HG03469 (cell line): ENCODE measurements around the gene OSBPL5.

Experiments used
- ATAC-seq: cut with Tn5 transposase; IDR thresholded peaks from one replicate; pipeline ENCODE4 v1.9.1; 2021; ENCODE audit warnings: mild to moderate bottlenecking, moderate library complexity, moderate number of reproducible peaks; ENCODE audit not compliant: unreplicated experiment

OSBPL5 gene

DNA sequence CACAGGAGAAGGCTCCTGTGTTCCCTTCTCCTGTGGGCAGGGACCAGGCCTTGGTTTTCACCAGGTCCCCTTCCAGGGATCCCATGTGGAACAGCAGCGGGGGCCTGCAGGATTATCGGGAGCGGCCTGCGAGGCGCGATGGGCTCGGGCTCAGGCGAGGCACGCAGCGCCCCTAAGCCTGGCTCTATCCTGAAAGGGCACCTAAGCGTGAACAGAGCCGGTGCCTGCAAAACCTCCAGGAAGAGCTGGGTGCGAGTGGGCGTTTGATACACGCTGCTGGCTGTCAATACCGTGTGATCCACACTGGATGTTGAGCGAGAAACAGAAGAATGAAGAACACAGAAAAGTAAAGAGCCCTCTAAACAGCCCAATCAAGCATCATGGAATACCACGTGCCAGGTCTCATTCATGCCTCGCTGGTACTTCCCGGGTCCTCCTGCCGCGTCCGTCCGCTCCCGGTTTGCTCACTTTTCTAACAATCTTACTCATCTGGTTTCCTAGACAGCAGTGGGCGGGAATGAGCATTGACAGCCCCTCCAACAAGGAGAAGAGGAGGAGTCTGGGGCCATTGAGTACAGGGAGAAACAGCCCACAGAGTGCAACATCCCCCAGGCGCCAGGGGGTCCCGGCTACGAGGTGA lies 12.5 kb downstream of the OSBPL5 start:
- no peak for ATAC-seq

DNA sequence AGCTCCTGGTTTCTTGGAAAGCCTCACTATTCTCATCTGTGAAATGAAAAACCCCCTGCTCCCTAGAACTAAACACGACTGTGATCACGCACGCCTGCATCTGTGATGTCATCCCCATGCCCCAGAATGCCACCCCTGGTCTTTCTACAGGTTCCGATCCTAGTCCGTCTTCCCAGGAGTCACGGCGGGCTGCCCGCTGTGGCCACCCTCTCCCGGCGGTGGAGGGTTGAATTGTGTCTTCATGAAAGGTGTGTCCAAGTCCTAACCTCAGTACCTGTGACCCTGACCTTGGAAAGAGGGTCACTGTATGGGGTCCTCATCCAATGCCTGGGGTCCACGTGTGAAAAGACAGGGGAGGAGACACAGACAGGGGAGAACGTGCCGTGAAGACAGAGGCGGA lies 14.4 kb downstream of the OSBPL5 start:
- no peak for ATAC-seq

DNA sequence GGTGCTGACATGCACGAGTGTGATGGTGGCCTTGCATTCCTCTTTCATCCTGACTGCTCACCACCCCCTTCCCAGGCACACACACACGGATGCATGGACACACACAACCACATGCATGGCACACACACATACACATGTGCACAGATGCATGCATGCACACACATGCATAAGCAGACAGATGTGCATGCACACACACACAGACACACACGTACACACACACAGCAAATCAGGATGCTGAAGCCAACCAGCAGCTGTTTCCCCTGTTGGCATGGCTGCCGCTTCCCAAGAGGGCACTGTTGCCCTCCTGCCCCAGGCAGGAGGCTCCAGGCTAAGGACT lies 15.3 kb downstream of the OSBPL5 start:
- no peak for ATAC-seq

DNA sequence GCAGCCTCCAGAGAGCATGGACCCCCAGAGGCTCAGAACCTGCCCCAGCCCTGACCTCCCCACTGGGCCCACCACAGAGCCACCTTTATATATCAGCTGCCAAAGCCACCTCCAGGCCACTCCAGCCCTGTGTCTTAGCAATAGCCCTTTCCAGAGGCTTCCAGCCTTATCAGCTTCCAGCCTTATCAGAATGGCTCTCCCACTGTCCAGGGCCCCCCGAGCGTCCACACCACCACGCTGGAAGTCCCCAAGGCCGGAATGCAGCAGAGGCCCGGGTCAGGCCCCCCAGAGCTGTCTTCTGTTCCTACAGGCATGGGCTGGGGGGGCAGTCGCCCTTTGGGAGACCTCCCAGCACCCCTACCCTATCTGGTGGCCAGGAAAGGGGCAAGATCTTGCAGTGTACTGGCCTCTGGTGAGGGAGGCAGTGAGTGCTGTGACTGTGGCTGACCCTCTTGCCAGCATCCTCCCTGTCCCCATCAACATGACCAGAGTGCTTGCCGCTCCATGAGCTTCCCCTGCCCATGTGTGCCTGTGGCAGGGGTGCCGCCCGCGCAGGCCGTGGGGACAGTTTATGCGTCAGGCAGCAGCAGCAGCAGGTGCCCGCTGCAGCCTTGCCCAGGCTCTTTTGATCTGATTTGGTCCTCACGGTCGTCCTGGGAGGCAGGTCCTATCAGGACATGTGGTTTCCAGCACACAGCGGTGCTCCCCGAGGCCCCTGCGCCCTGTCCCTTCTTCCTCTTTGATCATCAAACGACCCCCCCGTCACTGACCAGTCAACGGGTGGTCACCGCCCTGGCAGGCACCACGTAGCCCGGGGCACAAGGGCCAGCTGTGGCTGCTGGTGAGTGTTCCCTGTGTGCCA lies 15.9 kb downstream of the OSBPL5 start:
- ATAC-seq, result no peak

DNA sequence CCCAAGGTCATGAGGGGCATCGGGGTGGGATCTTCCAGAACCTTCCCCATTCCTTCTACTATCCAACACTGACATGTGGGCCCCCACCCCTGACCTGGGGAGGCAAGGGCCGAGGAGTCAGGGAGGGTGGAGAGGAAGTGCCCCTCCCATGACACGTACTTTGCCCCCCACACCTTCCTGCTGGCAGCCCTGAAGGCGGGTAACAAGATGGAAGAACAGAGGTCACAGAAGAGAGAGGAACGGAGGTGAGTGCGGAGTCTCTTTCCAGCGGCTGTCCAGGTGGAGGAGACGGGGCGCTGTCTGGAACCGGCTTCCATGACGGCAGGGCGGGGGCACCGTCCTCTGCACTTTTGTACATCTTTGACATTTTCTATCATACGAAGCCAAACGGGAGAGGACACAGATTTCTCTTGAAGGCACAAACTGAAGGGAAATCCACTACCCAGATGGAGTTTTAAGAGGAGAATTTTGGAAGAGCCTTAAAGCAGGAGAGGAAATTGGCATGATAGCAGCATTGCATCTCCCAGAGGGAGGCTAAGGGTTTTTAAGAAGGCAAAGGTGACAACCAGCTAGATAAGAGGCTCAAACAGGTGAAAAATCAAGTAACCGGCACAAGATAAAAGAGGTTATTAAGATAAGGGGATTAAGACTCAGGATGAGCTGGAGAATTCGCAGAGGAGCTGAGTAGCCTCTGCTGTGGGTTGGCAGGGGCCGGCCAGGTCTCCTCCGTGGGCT lies 16.7 kb downstream of the OSBPL5 start:
- ATAC-seq, result no peak

DNA sequence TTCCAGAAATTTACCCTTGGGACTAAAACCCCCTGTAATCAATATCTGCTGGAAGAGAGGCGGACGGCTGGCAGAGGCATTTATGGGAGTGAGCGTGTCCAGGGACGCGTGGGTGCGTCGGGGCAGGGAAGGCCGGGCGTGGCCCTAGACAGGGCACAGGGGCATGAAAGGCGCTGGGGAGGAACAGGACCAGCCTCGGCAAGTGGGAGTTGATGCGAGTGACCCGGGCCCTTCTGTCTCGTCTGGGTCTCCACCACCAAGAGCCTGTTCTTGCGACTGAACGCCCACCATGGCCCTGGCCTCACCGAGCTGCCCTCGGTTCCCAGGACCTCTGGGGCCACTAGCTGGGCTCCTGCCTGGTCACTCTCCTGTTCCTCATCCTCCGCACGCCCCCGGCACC lies 17.5 kb downstream of the OSBPL5 start:
- ATAC-seq, result no peak

DNA sequence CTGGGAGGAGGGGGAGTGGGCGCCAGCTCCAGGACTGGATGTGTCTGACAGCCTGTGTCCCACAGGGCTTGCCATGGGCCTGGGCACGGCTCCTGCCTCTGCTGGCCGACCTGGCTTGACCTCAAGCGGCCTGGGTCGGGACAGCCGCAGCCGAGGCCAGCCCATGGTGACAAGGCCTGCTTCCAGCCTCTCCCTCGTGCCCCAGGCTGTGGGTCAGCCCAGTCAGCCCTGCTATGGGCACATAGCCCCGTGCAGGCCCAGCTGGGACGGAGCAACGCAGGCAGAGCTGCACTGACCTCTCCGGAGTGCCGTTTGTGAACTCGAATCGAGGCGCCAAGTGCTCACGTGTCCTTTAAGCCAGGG lies 17.9 kb downstream of the OSBPL5 start:
- ATAC-seq, result no peak

DNA sequence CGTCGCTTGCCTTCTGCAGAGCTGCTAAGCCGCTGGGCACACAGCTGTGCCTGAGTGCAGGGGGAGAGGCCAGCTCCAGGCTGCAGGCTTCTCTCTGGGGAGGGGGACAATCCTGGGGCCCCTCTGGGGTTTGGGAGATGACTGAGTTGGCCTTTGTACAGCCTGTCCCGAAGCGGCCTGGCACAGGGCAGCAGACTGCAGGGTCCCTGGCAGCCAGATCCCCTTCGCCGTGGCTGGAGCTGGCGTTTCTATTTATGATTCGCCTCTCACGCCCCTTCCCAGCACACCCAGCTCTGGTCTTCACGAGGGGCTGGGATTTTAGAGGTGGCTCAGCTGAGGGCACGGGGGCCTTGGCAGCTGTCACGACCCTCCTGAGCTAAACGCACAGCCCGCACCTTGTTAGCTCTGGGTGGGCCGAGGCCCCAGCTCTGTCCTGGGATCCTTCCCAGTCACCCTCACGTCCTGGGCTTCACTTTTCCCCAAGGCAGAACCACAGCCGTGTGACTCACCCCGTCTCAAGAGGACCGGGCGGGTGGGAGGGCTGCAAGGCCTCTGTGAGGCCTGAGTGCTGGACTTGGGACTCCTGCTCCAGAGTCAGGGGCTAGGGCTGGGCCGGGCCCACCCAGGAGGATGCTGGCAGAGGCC lies 18.4 kb downstream of the OSBPL5 start:
- ATAC-seq, result no peak

DNA sequence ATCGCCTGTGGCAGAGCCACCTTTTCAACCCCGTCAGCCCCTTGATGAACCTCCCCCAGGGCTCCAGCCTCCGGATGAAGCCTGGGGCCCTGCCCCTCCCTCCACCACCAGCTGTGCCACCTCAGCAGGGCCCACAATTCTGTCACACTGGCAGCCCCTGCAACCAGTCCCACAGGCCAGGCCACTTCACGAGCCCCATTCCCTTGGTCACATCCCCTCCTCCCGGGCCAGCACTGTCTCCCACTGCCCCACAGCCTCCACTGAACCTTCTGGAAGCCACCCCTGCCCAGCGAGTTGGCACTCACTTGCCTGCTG lies 19.9 kb downstream of the OSBPL5 start:
- ATAC-seq, result no peak

DNA sequence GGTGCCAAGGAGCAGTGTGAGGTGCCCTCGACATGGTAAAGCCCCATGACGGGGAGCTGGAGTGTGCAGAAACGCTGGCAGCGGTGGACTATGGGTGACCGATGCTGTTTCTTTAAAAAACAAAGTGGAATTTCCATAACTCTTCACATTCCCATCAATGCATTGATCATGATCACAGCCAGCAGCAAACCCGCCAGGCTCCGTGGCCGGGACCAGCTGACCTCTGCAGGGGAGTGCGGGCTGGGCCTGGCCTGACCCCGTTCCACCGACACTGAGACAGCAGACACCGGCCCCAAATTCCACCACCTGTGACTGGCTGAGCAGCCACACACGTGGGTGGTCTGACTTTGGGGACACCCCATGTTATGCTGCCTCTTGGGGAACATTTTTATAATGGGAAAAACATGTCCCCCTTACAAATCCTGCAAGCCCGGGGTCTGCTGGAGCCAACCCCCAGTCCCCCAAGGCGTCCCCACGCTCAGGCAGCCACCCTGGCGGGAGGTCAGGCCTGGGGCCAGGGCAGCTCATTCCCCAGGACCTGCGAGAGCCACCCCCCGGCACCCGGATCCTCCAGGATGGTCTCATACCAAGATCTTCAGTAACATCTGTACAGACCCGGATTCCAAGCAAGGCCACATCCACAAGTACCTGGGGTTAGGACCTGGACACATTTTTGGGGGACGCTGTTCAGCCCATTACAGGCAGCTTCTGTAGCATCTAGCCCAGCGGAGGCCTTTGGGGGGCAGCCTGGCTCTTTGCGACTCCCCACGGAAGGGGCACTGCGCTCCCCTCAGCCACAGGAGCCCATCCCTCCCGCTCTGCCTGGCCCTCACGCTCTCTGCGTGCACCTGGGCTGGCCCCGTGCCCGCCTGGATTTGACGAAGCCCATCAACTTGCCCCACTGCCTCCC lies 20.6 kb downstream of the OSBPL5 start:
- no peak for ATAC-seq

DNA sequence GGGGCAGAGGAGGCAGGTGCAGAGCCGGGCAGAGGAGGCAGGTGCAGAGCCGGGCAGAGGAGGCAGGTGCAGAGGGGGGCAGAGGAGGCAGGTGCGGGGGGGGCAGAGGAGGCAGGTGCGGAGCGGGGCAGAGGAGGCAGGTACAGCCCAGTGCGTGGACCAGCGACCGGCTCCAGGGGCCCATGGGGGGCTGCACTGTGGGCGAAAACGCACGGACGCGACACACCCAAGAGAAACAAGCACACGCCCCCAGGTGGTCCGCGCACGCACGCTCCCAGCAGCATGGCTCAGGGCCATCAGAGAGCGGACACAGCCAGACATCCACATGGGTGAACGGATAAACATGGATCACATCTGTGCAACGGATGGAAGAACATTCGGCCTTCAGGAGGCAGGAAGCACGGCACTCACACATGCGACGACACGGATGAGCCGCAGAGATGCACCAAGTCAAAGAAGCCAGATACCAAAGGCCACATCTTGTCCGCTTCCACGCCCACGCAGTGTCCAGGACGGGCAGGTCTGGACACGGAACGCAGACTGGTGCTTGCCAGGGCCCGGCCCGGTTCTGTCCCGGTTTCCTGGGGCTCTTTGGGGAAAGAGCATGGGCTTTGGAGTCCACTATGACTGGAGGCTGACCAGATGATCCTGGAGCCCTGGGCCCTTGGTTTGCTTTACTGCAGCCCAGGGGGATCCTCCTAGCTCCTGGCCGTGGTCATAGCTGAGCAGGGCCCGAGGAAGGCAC lies 21.8 kb downstream of the OSBPL5 start:
- no peak for ATAC-seq

DNA sequence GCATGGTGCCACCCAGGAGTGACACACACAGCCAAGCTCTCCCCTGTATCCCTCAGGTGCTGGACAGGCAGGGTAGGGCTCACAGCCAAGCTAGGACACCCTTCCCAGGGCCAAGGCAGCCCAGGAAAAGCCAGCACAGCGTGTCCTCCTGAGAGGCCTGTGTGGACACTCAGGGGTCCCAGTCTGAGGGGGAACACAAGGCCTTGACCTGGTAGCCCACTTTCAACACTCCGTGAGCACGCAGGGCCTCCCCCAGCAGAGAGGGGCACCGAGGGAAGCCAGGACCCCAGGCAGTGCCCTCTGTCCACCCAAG lies 24.9 kb downstream of the OSBPL5 start:
- no peak for ATAC-seq

DNA sequence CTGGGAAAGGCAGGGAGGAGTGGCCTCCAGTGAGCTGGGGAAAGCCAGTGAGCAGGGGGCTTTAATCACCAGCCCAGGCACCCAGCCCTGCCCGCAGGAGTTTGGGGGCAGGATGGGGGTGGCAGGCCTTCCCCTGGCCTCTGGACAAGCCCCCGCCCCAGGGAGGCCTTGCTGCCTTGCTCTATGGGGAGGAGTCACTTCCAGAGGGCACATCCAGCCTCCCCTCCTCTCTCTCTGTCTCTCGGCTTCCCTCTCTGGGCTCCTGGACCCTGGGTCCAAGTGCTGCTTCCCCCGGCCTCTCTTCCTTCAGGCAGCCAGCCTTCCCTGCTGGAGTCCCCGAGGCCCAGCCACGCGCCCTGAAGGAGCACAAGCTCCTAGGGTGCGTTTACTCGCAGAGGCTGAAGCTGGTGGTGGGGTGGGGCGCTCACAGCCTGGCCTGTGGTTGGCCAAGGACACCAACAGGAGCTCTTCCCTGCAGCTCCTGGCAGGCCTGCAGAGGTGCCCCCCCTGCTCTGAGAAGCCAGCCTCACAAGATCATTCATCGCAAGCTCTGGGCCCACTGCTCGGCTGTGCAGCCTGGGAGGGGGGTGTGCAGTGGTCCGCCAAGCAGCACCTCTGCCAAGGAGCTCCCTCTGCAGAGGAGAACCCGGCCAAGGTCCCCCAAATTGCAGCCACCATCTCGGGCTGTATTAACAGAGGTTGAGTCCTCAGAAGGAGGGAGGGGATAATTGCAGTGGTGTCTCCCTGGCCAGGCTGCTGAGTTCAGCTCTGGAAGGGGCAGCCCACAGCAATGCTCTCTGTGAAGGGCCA lies 25.4 kb downstream of the OSBPL5 start:
- ATAC-seq, result no peak

DNA sequence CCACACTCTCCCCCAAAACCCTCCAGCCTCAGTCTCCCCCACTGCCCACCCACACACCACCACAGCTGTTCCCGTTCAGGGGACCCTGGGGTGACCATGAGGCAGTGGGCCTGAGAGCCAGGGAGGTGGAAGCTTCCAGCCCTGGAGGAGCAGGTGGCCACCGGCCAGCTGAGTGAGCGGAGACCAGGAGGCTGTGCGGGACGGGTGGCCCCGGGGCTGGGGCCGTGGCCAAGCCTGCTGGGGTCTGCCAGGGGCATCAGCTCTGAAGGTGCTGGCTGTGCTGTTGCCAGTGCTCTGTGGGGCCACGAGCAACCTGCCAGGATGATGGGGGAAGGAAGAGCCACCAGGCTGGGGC lies 26.0 kb downstream of the OSBPL5 start:
- ATAC-seq, result no peak

DNA sequence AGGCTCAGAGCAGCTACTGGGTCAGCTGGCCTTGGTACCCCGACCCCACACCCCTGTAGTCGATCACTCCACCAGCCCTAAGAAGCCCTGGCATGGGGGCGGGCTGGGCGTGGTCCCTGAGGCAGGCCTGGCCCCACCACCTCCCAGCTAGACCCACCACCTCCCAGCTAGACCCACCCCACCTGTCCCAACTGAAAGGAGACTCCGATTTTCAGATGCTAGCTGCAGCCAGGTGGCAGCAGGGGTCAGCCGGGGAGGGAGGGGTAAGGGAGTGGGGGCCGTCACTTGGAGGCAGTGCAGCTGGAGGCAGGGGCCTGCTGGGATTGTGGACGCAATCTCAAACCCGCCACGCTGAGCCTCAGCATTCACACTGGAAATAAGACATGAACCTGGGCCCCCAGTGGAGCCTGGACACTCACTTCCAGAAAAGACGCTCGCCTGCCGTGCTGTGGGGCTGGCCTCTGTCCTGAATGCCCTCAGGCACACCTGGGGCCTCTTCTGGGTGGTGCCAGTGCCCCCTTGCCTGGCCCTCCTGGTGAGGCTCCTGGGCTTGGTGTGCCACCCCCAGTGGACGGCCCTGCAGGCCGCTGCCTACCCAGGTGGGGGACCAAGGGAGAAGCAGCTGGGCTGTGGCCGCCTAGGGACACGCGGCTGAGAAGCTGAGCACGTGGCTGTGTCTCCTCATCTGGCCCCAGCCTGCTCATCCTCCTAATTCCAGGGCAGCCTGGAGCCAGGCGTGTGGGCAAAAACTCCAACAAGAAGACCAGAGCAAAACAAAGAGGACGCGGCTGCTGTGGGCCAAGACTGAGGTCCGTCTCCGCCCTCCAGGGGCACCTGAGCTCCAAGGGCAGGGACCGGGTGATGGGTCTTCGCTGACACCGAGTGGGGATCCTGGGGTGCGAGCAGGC lies 26.7 kb downstream of the OSBPL5 start:
- ATAC-seq, result no peak

DNA sequence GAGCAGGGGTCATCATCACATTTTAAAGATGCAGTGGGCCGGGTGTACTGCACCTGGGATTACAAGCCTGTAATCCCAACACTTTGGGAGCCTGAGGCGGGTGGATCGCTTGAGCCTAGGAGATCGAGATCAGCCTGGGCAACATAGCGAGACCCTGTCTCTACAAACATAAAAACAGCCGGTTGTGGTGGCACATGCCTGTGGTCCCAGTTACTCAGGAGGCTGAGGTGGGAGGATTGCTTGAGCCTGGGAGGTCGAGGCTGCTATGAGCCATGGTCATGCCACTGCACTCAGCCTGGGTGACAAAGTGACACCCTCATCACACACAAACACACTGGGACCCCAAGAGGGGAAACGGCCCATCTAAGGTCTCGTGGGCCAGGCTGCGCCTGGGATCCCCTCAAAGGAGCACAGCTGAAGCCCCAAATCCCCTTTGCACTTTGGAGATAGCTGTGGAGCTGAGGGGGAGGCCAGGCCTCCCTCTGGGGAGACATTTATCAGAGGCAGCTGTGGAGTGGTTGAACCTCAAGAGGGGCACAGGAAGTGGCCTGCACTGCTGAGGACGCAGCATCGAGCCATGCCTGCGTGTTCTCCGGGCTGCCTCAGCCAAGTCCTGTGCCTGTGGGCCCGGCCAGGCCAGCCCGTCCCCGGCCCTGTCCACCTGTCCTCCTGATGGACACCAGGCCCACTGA lies 27.5 kb downstream of the OSBPL5 start:
- ATAC-seq, result no peak

DNA sequence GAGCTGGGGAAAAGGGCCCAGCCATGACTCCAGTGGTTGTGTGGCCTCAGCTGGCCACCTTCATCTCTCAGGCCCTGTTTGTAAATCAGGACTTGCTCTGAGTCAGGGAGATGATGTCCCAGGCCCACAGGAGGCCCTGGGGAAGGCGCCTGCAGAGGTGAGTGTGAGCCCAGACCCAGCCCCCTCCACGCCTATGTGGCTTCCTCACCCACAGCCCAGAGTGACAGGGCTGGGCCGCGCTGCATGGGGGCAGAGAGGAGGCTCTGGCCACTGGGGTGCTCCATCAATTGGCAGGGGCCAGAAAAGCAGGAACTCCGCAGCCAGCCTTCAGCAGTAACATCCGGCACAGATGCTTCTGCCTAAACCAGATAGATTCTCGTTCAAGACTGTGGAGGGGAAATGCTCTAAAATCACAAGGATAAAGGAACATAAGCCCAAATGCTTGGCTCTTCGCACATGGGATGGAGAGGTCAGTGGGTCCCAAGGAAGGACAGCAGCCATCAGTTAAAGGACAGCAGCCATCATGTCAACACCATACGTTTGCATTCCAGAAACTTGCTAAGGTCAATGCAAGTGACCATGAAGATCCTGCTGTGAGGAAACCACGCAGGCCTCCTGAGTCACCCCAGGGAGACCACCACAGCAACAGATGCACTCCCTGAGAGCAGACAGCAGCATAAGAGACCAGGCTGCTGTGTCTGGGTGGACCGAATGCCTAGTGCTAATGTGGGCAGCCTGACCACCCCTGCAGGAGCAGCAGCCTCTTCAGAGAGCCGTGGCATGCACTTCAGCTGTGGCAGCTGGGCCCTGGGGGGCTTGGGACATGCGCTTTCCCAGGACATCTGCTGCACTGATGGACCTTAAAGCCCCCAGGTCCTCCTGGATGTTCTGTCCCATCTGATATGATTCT lies 28.3 kb downstream of the OSBPL5 start:
- ATAC-seq, result no peak
